Transverse colon (tissue), 4 donors: ENCODE measurements around the gene RHOXF2B.
"Not testable (repeated sequence)": the region's sequence is repeated elsewhere in the genome, so short reads cannot be mapped to it uniquely, and the experiment has no call there.

Source experiments
- CTCF ChIP-seq, 5 experiments: fragments of 200-600 bp in 3 of 5; fragments of 450-650 bp in 2 of 5; sonication (generic) in 3 of 5; IDR thresholded peaks; 1 replicate in 2 of 5; 2 replicates in 3 of 5; pipeline ENCODE4 v1.5.1; 2016 to 2017; ENCODE audit warnings: antibody characterized with exemption in 5 of 5, inconsistent platforms in 3 of 5, mild to moderate bottlenecking in 2 of 5, moderate library complexity in 1 of 5
- POLR2A ChIP-seq: fragments of 450-650 bp; IDR thresholded peaks from one replicate; pipeline ENCODE4 v1.6.1; 2016; ENCODE audit warnings: antibody characterized with exemption, mild to moderate bottlenecking, moderate library complexity
- POLR2AphosphoS5 ChIP-seq, 3 donors: sonication (generic); formaldehyde crosslinking; IDR thresholded peaks; one replicate each; pipeline ENCODE4 v1.6.1; 2016; ENCODE audit warnings: antibody characterized with exemption in 3 of 3

GRCh38 chrX:120042712-120043111, 34.8 kb downstream of the RHOXF2B start:
- TF ChIP-seq POLR2A; CTCF (IDR thresholded peaks at IDR 0.05); POLR2AphosphoS5 (IDR thresholded peaks at IDR 0.05): not testable (repeated sequence)
